Measurements from ENCODE around the gene ZFPM1. TPM values are rescaled to one million over a fixed set of nuclear protein-coding genes. Genes with fewer than 3 reads are reported as not detected.

ZFPM1 gene
- total RNA-seq, 1 experiment from 2014 or later = 0.75 TPM

- Histone ChIP-seq H3K79me2 (ENCODE audit: low read length) (peaks cover 4% of the 10 kb centered on the region; the same call in 1 of the 2 replicates), H3K9ac (ENCODE audit: low read length) (no peak overlapping the region), H4K20me1 (ENCODE audit: insufficient read depth, low read depth, low read length) (peaks cover 5% of the 10 kb centered on the region; the same call in 1 of the 2 replicates), H3K9me2 (replicated peaks; ENCODE audit: insufficient read depth, low read length) (no peaks in the 10 kb centered on the region), H3K4me2 (ENCODE audit: low read depth, low read length, poor library complexity, severe bottlenecking) (no peak overlapping the region), H3K27me3 (ENCODE audit: low read length) (no peaks in the 10 kb centered on the region), H2AFZ (ENCODE audit: low read length) (no peak overlapping the region), H3K4me3 (ENCODE audit: low read length) (no peak overlapping the region), H3K9me3 (ENCODE audit: low read length) (no peaks in the 10 kb centered on the region), H3K4me1 (ENCODE audit: low read length) (peaks cover 5% of the 10 kb centered on the region), H3K36me3 (ENCODE audit: insufficient read depth, low read length) (no peaks in the 10 kb centered on the region), H3K27ac (ENCODE audit: low read length) (no peak overlapping the region)
- DNase-seq = no peak
Observed at GRCh38 chr16:88530051-88530857, 77.2 kb downstream of the ZFPM1 start.

- no peak for DNase-seq
- H2AFZ ChIP-seq (ENCODE audit: low read length) = no peak overlapping the region
- H3K27me3 ChIP-seq (ENCODE audit: low read length) = no peaks in the 10 kb centered on the region
- H3K4me3 ChIP-seq (ENCODE audit: low read length) = no peak overlapping the region
- H3K27ac ChIP-seq (ENCODE audit: low read length) = no peak overlapping the region
- peaks cover 9% of the 10 kb centered on the region; the same call in 1 of the 2 replicates for H4K20me1 ChIP-seq (ENCODE audit: insufficient read depth, low read depth, low read length)
- H3K36me3 ChIP-seq (ENCODE audit: insufficient read depth, low read length) = no peaks in the 10 kb centered on the region
- no peaks in the 10 kb centered on the region for H3K9me2 ChIP-seq (replicated peaks; ENCODE audit: insufficient read depth, low read length)
- H3K4me1 ChIP-seq (ENCODE audit: low read length) = peaks cover 8% of the 10 kb centered on the region
- H3K4me2 ChIP-seq (ENCODE audit: low read depth, low read length, poor library complexity, severe bottlenecking) = no peak overlapping the region
- H3K9me3 ChIP-seq (ENCODE audit: low read length) = no peaks in the 10 kb centered on the region
- peaks cover 4% of the 10 kb centered on the region; the same call in 1 of the 2 replicates for H3K79me2 ChIP-seq (ENCODE audit: low read length)
- H3K9ac ChIP-seq (ENCODE audit: low read length) = no peak overlapping the region
Observed at GRCh38 chr16:88530858-88531203, 77.8 kb downstream of the ZFPM1 start.

DNA sequence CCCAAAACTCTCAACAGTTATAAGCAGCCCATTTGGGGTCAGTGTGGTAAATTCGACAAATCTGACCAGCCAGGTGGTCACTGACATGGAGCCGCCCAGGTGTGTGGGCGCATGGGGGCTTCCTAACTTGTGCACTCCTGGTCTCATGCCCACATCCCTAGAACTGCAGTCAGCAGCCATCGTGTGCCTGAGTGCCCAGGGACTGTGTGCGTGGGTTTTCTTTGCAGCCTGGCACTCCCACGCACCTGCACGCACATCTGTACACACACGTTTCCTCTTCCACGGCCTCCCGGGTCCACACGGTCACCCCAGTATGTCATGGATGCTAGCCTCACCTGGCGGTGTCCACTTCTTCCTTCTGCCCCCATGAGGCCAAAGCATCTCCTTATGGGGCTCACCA is 78.3 kb downstream of the ZFPM1 start:
- no peak overlapping the region for H3K9ac ChIP-seq (ENCODE audit: low read length)

GRCh38 chr16:88531931-88532433 is 78.9 kb downstream of the ZFPM1 start:
- Histone ChIP-seq H3K36me3 (ENCODE audit: insufficient read depth, low read length) (no peaks in the 10 kb centered on the region), H3K9me3 (ENCODE audit: low read length) (no peaks in the 10 kb centered on the region), H4K20me1 (ENCODE audit: insufficient read depth, low read depth, low read length) (peaks cover 9% of the 10 kb centered on the region; the same call in 1 of the 2 replicates), H3K27me3 (ENCODE audit: low read length) (no peaks in the 10 kb centered on the region), H3K4me2 (ENCODE audit: low read depth, low read length, poor library complexity, severe bottlenecking) (no peak overlapping the region), H3K4me3 (ENCODE audit: low read length) (no peak overlapping the region), H2AFZ (ENCODE audit: low read length) (no peak overlapping the region), H3K4me1 (ENCODE audit: low read length) (peaks cover 8% of the 10 kb centered on the region), H3K27ac (ENCODE audit: low read length) (no peak overlapping the region), H3K79me2 (ENCODE audit: low read length) (peaks cover 4% of the 10 kb centered on the region; the same call in 1 of the 2 replicates), H3K9me2 (replicated peaks; ENCODE audit: insufficient read depth, low read length) (no peaks in the 10 kb centered on the region), H3K9ac (ENCODE audit: low read length) (no peak overlapping the region)
- no peak for DNase-seq

More for the DNA sequence above, 78.3 kb downstream of the ZFPM1 start:
- Histone ChIP-seq H3K36me3 (ENCODE audit: insufficient read depth, low read length) (no peaks in the 10 kb centered on the region), H3K27me3 (ENCODE audit: low read length) (no peaks in the 10 kb centered on the region), H3K79me2 (ENCODE audit: low read length) (peaks cover 4% of the 10 kb centered on the region; the same call in 1 of the 2 replicates), H4K20me1 (ENCODE audit: insufficient read depth, low read depth, low read length) (peaks cover 9% of the 10 kb centered on the region; the same call in 1 of the 2 replicates), H3K4me3 (ENCODE audit: low read length) (no peak overlapping the region), H3K27ac (ENCODE audit: low read length) (no peak overlapping the region), H2AFZ (ENCODE audit: low read length) (no peak overlapping the region), H3K4me1 (ENCODE audit: low read length) (peaks cover 8% of the 10 kb centered on the region), H3K4me2 (ENCODE audit: low read depth, low read length, poor library complexity, severe bottlenecking) (no peak overlapping the region), H3K9me3 (ENCODE audit: low read length) (no peaks in the 10 kb centered on the region), H3K9me2 (replicated peaks; ENCODE audit: insufficient read depth, low read length) (no peaks in the 10 kb centered on the region)
- DNase-seq = no peak

GRCh38 chr16:88532434-88533241 is 79.6 kb downstream of the ZFPM1 start:
- DNase-seq = no peak
- Histone ChIP-seq H3K79me2 (ENCODE audit: low read length) (peaks cover 4% of the 10 kb centered on the region; the same call in 1 of the 2 replicates), H3K9me3 (ENCODE audit: low read length) (no peaks in the 10 kb centered on the region), H2AFZ (ENCODE audit: low read length) (no peak overlapping the region), H3K4me2 (ENCODE audit: low read depth, low read length, poor library complexity, severe bottlenecking) (no peak overlapping the region), H3K27ac (ENCODE audit: low read length) (no peak overlapping the region), H3K9ac (ENCODE audit: low read length) (no peak overlapping the region), H3K9me2 (replicated peaks; ENCODE audit: insufficient read depth, low read length) (no peaks in the 10 kb centered on the region), H3K4me1 (ENCODE audit: low read length) (peaks cover 8% of the 10 kb centered on the region), H3K36me3 (ENCODE audit: insufficient read depth, low read length) (no peaks in the 10 kb centered on the region), H3K27me3 (ENCODE audit: low read length) (no peaks in the 10 kb centered on the region), H4K20me1 (ENCODE audit: insufficient read depth, low read depth, low read length) (peaks cover 9% of the 10 kb centered on the region; the same call in 1 of the 2 replicates), H3K4me3 (ENCODE audit: low read length) (no peak overlapping the region)

DNA sequence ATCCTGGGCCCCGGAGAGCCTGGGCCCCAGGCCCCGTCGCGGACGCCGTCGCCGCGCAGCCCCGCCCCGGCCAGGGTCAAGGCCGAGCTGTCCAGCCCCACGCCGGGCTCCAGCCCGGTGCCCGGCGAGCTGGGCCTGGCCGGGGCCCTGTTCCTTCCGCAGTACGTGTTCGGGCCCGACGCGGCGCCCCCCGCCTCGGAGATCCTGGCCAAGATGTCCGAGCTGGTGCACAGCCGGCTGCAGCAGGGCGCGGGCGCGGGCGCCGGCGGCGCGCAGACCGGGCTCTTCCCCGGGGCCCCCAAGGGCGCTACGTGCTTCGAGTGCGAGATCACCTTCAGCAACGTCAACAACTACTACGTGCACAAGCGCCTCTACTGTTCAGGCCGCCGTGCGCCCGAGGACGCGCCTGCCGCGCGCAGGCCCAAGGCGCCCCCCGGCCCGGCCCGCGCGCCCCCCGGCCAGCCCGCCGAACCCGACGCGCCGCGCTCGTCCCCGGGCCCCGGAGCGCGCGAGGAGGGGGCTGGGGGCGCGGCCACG is 80.4 kb downstream of the ZFPM1 start:
- H3K79me2 ChIP-seq (ENCODE audit: low read length) = peaks cover 4% of the 10 kb centered on the region; the same call in 1 of the 2 replicates
- no peaks in the 10 kb centered on the region for H3K36me3 ChIP-seq (ENCODE audit: insufficient read depth, low read length)
- DNase-seq = no peak
- peaks cover 9% of the 10 kb centered on the region; the same call in 1 of the 2 replicates for H4K20me1 ChIP-seq (ENCODE audit: insufficient read depth, low read depth, low read length)
- no peak overlapping the region for H3K4me3 ChIP-seq (ENCODE audit: low read length)
- no peak overlapping the region for H2AFZ ChIP-seq (ENCODE audit: low read length)
- H3K27ac ChIP-seq (ENCODE audit: low read length) = no peak overlapping the region
- no peak overlapping the region for H3K4me2 ChIP-seq (ENCODE audit: low read depth, low read length, poor library complexity, severe bottlenecking)
- no peaks in the 10 kb centered on the region for H3K9me3 ChIP-seq (ENCODE audit: low read length)
- no peak overlapping the region for H3K9ac ChIP-seq (ENCODE audit: low read length)
- H3K27me3 ChIP-seq (ENCODE audit: low read length) = no peaks in the 10 kb centered on the region
- H3K9me2 ChIP-seq (replicated peaks; ENCODE audit: insufficient read depth, low read length) = no peaks in the 10 kb centered on the region
- H3K4me1 ChIP-seq (ENCODE audit: low read length) = peaks cover 8% of the 10 kb centered on the region

GRCh38 chr16:88533932-88534637 is 81.0 kb downstream of the ZFPM1 start:
- Histone ChIP-seq H3K9ac (ENCODE audit: low read length) (peak overlapping the region; percentile 94), H3K9me3 (ENCODE audit: low read length) (no peaks in the 10 kb centered on the region), H4K20me1 (ENCODE audit: insufficient read depth, low read depth, low read length) (peaks cover 9% of the 10 kb centered on the region; the same call in 1 of the 2 replicates), H3K27me3 (ENCODE audit: low read length) (no peaks in the 10 kb centered on the region), H3K4me1 (ENCODE audit: low read length) (peaks cover 8% of the 10 kb centered on the region), H3K9me2 (replicated peaks; ENCODE audit: insufficient read depth, low read length) (no peaks in the 10 kb centered on the region), H2AFZ (ENCODE audit: low read length) (no peak overlapping the region), H3K4me3 (ENCODE audit: low read length) (peak overlapping the region; percentile 87), H3K4me2 (ENCODE audit: low read depth, low read length, poor library complexity, severe bottlenecking) (peak overlapping the region; percentile 63), H3K36me3 (ENCODE audit: insufficient read depth, low read length) (no peaks in the 10 kb centered on the region), H3K27ac (ENCODE audit: low read length) (no peak overlapping the region), H3K79me2 (ENCODE audit: low read length) (peaks cover 4% of the 10 kb centered on the region; the same call in 1 of the 2 replicates)
- peak; percentile 94 for DNase-seq

All from Karpas-422 (cell line).